ENCODE results near the gene ECM2. TPM values are rescaled to one million over a fixed set of nuclear protein-coding genes. Genes with fewer than 3 reads are reported as not detected.

Gene ECM2
- total RNA-seq, 3 donors from 2014 or later: 1.0 to 5.0 (median 1.9) TPM

DNA sequence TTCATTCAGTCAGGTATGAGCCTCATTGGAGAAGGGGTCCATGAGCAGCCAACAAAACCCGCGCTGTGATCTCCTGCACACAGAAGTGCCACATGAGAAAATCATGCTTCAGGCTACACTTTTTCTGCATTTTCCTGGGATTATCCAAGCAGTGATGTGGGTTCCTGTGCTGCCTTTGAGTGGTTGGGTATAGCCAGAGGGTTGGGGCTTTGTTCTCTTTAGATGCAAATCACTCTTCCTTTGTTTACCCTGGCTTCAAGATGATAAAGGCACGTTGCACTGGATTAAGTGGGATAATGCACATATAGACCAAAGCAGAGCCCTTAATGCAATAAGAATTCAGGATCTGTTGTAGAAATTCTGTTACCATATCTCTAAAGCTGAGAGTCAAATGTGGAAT is 18.7 kb downstream of the ECM2 start:
- TF ChIP-seq, protein P1, sequence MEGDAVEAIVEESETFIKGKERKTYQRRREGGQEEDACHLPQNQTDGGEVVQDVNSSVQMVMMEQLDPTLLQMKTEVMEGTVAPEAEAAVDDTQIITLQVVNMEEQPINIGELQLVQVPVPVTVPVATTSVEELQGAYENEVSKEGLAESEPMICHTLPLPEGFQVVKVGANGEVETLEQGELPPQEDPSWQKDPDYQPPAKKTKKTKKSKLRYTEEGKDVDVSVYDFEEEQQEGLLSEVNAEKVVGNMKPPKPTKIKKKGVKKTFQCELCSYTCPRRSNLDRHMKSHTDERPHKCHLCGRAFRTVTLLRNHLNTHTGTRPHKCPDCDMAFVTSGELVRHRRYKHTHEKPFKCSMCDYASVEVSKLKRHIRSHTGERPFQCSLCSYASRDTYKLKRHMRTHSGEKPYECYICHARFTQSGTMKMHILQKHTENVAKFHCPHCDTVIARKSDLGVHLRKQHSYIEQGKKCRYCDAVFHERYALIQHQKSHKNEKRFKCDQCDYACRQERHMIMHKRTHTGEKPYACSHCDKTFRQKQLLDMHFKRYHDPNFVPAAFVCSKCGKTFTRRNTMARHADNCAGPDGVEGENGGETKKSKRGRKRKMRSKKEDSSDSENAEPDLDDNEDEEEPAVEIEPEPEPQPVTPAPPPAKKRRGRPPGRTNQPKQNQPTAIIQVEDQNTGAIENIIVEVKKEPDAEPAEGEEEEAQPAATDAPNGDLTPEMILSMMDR (IDR thresholded peaks at IDR 0.05): no peak
- DNase-seq (no peak), ATAC-seq (no peak)
- intact Hi-C loops (cut with DNase I, micrococcal nuclease): no loop called here
- no peak overlapping the region for H3K4me3 ChIP-seq
- H3K36me3 ChIP-seq (ENCODE audit: low read depth): no peaks in the 10 kb centered on the region
- H3K9me3 ChIP-seq: no peaks in the 10 kb centered on the region
- H3K4me1 ChIP-seq (ENCODE audit: low read depth): no peaks in the 10 kb centered on the region

DNA sequence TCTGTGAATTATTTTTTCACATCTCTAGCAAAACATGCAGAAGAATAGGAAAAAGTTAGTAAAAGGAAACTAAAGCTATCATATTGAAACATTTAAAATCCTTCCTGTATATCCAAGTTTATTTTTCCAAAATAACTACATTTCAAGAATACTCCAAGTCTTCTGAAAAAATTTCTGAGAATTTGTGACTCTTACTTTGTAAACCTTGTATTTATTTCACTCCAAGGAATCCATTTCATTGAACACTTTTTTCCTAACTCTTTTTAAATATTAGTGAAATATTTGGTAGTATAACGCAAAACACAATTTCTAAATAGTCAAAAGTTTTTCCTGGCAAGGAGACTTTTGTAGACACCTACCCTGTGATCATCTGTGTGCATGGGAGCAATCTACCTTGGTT is 19.3 kb downstream of the ECM2 start:
- Histone ChIP-seq H3K9me3 (no peaks in the 10 kb centered on the region), H3K4me1 (ENCODE audit: low read depth) (no peaks in the 10 kb centered on the region), H3K36me3 (ENCODE audit: low read depth) (no peaks in the 10 kb centered on the region), H3K4me3 (no peak overlapping the region)
- no peak for DNase-seq
- intact Hi-C loops (cut with DNase I, micrococcal nuclease): no loop called here
- TF ChIP-seq, protein P1 (IDR thresholded peaks at IDR 0.05): no peak
- ATAC-seq: no peak

DNA sequence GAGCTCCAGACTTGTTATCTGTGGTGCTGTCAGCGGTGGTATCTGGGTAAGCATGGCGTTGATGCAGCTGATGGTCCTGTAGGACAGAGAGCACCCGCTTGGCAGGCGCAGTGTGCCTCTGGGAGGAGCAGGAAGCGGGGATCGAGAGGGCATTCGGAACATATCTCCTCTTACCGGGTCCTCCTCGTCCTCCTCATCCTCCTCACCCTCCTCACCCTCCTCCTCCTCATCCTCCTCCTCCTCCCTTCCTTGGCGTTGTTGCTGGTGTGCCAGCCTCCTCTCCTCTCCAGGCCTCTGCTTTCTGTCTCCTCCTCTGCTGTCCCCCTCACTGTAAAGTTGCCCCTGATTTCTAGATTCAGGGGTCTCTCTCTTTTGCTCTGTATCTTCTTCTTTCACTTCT is 21.2 kb downstream of the ECM2 start:
- H3K36me3 ChIP-seq (ENCODE audit: low read depth): no peaks in the 10 kb centered on the region
- no peak overlapping the region for H3K4me3 ChIP-seq
- ATAC-seq (no peak), DNase-seq (no peak)
- H3K9me3 ChIP-seq: no peaks in the 10 kb centered on the region
- H3K4me1 ChIP-seq (ENCODE audit: low read depth): no peaks in the 10 kb centered on the region
- TF ChIP-seq, protein P1 (IDR thresholded peaks at IDR 0.05): no peak
- intact Hi-C loops (cut with DNase I, micrococcal nuclease): no loop called here

DNA sequence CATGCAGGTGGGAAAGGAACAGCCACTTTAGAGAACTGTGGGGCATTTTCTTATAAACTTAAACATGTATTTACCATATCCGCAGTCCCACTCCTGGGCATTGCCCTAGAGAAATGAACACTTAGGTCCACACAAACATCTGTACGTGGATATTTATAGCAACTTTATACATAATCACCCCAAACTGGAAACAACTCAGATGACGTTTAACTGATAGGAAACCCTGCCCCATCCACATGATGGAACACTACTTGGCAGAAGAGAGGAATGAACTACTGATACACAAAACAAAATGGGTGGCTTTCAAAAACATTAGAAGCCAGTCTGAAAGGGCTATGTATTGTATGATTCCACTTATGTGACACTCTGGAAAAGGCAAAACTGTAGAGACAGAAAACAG is 22.4 kb downstream of the ECM2 start:
- ATAC-seq (no peak), DNase-seq (no peak)
- TF ChIP-seq, protein P1 (IDR thresholded peaks at IDR 0.05): no peak
- Histone ChIP-seq H3K4me3 (no peak overlapping the region), H3K36me3 (ENCODE audit: low read depth) (no peaks in the 10 kb centered on the region), H3K4me1 (ENCODE audit: low read depth) (no peaks in the 10 kb centered on the region), H3K9me3 (no peaks in the 10 kb centered on the region)
- intact Hi-C loops (cut with DNase I, micrococcal nuclease): no loop called here

DNA sequence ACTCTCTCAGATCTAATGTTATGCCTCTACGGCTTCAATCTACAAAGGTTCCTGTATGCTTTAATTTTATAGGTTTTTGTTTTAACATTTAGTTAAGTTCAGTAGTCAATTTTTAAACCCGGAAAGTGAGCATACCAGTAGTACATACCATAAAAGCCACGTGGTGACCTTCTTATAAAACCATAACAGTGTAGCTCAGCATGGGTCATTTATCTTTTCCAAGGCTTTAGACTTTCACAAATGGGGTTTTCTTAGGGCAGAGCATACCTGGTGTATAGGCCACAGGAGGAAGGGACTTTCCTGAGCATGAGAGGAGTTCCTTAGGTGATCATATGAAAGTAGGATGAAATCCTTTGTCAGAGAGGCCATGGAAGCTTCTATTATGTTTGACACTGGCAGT is 23.2 kb downstream of the ECM2 start:
- Histone ChIP-seq H3K4me1 (ENCODE audit: low read depth) (peaks cover 3% of the 10 kb centered on the region), H3K4me3 (no peak overlapping the region), H3K9me3 (no peaks in the 10 kb centered on the region), H3K36me3 (ENCODE audit: low read depth) (no peaks in the 10 kb centered on the region)
- ATAC-seq: peak; percentile 89
- intact Hi-C loops (cut with DNase I, micrococcal nuclease): no loop called here
- peak in 1 of 3 donors; percentile 33 for DNase-seq
- TF ChIP-seq, protein P1 (IDR thresholded peaks at IDR 0.05): no peak

DNA sequence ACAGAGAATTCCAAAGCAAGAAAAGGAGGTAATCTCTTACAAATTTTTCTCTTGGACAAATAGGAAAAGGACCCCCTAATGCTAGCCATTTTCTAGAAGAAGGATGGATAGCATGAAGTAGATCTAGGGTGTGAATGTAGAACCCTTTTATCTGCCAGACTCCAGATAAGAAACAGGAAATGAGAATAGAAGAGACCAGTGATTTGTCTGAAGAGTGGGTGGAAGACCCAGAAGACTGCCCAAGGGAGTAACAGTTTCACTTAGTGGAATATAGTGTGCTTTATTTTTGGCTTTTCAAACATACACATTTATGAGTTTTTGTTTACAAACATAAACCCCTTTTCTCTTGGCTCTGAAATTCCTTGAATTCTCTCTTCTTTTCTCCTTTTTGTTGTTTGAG is 25.0 kb downstream of the ECM2 start:
- Histone ChIP-seq H3K4me1 (ENCODE audit: low read depth) (peaks cover 3% of the 10 kb centered on the region), H3K36me3 (ENCODE audit: low read depth) (no peaks in the 10 kb centered on the region), H3K9me3 (no peaks in the 10 kb centered on the region), H3K4me3 (no peak overlapping the region)
- intact Hi-C loops (cut with DNase I, micrococcal nuclease): no loop called here
- ATAC-seq: no peak
- TF ChIP-seq, protein P1 (IDR thresholded peaks at IDR 0.05): no peak
- DNase-seq: no peak
